ENCODE results near the gene AMD1.

- TF ChIP-seq, protein P1, sequence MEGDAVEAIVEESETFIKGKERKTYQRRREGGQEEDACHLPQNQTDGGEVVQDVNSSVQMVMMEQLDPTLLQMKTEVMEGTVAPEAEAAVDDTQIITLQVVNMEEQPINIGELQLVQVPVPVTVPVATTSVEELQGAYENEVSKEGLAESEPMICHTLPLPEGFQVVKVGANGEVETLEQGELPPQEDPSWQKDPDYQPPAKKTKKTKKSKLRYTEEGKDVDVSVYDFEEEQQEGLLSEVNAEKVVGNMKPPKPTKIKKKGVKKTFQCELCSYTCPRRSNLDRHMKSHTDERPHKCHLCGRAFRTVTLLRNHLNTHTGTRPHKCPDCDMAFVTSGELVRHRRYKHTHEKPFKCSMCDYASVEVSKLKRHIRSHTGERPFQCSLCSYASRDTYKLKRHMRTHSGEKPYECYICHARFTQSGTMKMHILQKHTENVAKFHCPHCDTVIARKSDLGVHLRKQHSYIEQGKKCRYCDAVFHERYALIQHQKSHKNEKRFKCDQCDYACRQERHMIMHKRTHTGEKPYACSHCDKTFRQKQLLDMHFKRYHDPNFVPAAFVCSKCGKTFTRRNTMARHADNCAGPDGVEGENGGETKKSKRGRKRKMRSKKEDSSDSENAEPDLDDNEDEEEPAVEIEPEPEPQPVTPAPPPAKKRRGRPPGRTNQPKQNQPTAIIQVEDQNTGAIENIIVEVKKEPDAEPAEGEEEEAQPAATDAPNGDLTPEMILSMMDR (IDR thresholded peaks at IDR 0.05): no peak
- TF ChIP-seq POLR2A (IDR thresholded peaks at IDR 0.05): no peak
Observed at GRCh38 chr6:110849781-110850180, 24.8 kb upstream of the AMD1 start.

Data from right lobe of liver (tissue), 4 donors.